Stimulated activated CD4-positive, alpha-beta T cell treated with anti-CD3 and anti-CD28 coated beads, Interleukin-12 subunit alpha, Interleukin-12 subunit beta, amount 100 ng/mL, for 4 hours (primary cell): ENCODE results near the gene YOD1.

Source experiments
- DNase-seq: peaks from one replicate; pipeline ENCODE4 v3.0.0-alpha.2; 2020

The YOD1 gene

GRCh38 chr1:207071426-207071825, 20.4 kb upstream of the YOD1 start:
- DNase-seq = no peak

GRCh38 chr1:207070811-207071210, 19.8 kb upstream of the YOD1 start:
- DNase-seq = no peak

GRCh38 chr1:207069858-207070506, 19.0 kb upstream of the YOD1 start:
- DNase-seq = no peak

- DNase-seq = no peak
These were observed 18.1 kb upstream of the YOD1 start for GRCh38 chr1:207069061-207069460.

- DNase-seq = no peak
These were observed 16.7 kb upstream of the YOD1 start for GRCh38 chr1:207067665-207068064.

DNA sequence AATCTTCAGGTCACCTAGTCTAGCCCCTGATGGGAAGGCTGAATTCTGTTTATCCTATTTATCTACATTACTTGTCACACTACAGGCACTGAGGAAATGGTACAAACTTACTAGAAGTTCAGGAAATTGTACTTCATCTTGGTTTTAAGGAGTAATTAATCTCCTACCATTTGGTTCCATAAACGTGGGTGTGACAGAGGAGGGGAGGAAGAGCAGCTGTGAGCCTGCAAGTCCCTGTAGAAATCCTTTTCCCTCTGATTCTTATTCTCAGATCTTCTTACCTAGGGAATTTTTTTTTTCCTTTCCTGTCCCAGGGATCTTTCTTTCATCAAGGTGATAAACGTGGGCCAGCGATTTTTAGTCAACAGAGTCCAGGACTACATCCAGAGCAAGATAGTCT, 16.2 kb upstream of the YOD1 start:
- DNase-seq = no peak

GRCh38 chr1:207064561-207064960, 13.6 kb upstream of the YOD1 start:
- DNase-seq = no peak

DNA sequence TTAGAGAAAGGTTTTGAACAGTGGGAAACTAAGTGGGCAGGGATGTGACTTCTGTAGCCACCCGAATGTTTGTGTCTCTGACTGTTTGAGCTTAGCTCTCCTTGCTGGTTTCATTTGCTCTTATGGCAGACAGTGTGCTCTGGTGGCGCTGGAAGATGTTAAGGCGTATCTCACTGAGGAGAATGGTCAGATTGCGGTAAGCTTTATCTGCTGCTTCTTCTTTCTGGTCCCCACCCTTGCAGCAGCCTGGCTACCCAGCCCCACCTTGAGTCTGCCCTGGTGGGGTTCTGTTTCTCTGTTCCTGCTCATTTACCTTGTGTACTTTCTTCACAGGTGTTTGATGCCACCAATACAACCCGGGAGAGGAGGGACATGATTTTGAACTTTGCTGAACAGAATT, 12.0 kb upstream of the YOD1 start:
- no peak for DNase-seq

GRCh38 chr1:207062058-207062457, 11.1 kb upstream of the YOD1 start:
- DNase-seq = no peak

DNA sequence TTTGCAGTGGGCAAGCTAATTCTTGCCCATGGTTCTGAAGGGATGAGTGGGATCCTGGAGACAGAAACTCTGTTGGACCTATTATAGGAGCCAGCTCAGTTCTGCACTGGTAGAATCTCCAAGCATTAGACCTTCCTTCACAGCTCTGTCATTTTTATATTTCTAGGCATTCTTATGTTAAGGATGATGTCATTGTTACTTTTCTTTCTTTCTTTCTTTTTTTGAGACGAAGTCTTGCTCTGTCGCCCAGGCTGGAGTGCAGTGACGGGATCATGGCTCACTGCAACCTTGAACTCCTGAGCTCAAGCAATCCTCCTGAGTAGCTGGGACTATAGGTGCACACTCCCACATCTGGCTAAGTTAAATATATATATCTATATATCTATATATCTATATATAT, 9.6 kb upstream of the YOD1 start:
- no peak for DNase-seq

DNA sequence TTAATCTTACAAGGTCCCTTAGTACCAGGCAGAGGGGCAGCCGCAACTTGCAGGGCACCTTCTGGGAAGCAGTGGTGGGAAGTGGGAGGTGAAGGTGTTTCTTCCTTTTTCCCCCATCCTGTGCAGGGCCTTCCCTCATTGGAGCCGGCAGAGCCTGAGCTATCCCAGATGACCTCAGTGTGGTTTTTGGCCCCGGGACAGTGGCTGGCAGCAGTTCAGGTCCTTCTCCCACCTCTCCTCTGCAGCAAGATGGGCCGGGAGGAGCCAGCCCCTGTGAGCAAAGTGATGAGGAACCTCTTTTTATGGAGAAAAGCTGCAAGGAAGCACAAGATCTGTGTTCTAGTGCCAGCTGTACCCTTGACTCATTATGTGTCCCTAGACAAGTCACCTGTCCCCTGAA, 8.9 kb upstream of the YOD1 start:
- no peak for DNase-seq

- DNase-seq = no peak
These were observed 8.2 kb upstream of the YOD1 start for GRCh38 chr1:207058878-207059867.

DNA sequence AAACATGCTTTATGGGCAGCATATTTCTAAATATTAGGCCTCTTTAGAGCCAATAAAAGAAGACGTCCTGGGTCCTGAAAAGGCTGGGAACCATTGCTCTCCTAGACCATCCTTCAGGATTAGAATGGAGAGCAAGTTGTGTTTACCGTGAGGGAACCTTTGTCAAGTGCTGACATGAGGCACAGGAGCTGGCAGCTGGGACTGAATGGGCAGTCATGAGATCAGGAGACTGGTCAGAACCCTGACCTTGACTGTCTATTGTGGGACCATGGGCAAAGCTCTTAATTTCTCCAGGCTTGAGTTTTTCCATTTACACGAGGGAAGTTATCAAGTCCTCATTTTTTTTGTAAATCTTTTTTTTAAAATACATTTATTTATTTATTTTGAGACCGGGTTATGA, 7.2 kb upstream of the YOD1 start:
- no peak for DNase-seq

DNA sequence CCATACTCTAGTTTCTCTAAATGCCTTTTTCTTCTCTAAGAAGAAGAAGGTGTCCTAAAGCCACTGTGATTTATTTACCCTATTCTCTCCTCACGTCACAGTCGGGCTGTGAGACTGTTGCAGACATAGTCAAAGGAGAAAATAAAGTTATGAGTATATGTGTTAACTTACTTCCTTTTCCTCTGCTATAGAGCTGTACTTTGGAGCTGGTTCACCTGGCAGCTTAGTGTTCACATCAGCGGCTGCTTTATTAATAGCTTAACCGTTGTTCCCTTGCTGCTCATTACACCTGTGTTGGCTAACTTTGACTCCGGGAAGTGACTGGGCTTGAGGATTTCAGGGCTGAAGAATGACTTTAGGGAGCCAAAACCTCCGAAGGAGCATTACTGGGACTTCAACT, 5.7 kb upstream of the YOD1 start:
- no peak for DNase-seq

GRCh38 chr1:207055386-207056001, 4.5 kb upstream of the YOD1 start:
- no peak for DNase-seq

DNA sequence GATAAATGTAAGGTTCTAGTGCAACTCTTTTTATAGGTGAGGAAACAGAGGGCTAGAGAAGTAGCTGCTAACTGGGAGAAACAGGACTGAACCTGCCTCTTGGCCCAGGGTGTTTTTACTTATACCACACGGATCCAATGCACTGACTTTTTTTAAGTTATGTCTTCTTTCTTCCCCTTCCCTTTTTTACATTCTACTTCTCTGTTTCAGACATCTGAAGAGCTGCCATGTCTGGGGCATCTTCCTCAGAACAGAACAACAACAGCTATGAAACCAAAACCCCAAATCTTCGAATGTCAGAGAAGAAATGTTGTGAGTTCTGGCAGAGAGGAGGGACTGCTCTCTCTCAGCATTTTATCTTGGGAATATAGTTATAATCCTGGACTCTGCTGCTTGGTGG, 3.5 kb upstream of the YOD1 start:
- DNase-seq = no peak

GRCh38 chr1:207052911-207053769, 2.1 kb upstream of the YOD1 start, which contains the start of gene PFKFB2:
Gene PFKFB2, plus strand, starts transcription at chr1:207053275. Its CDS starts 1,443 bp downstream, at chr1:207054718.
- peak; percentile 96 for DNase-seq

- DNase-seq = peak; percentile 87
These were observed 373 bp downstream of the YOD1 start for GRCh38 chr1:207050480-207051190.

- DNase-seq = peak; percentile 34
These were observed 1.0 kb downstream of the YOD1 start for GRCh38 chr1:207049974-207050391.

GRCh38 chr1:207049514-207049913, 1.5 kb downstream of the YOD1 start:
- DNase-seq = no peak

GRCh38 chr1:207049054-207049453, 2.0 kb downstream of the YOD1 start:
- no peak for DNase-seq

DNA sequence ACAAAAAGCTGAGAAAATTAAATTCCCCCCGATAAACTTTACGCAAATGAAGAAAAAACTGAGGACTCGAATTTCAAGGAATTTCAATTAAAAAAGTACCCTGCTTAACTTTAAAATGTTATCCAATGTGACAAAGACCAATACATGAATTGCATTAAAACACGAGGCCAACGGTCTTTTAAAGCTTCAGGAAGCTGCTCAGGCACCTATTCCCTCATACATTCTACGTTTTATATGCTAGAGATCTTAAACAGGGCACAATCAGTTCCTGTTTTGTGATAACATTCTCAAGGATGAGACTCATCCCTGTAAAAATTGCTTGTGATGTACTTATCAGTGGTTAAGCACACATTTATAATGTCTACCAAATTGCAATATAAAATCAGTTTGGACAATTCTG, 3.0 kb downstream of the YOD1 start:
- no peak for DNase-seq
